ENCODE data around the gene NNMT.

The NNMT gene

GRCh38 chr11:114285599-114285998 is 10.6 kb upstream of the NNMT start:
- no peak for DNase-seq

GRCh38 chr11:114286229-114286628 is 10.0 kb upstream of the NNMT start:
- no peak for DNase-seq

DNA sequence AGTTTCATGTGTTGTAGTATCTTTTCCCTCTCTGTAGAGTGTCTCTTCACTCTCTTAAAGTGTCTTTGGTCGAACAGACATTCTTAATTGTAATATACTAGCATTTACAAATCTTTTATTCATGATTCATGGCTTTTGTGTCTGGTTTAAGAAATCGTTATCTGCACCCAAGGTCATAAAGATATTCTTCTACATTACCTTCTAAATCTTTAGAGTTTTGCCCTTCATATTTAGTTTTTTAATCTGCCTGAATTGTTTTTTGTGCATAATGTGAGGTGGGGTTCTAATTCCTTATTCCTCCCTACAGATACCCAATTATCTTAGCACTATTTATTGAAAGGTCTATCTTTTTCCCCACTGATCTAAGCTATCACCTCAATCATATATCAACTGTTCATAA is 9.0 kb upstream of the NNMT start:
- no peak for DNase-seq

- no peak for DNase-seq
These were observed 8.1 kb upstream of the NNMT start for GRCh38 chr11:114288136-114288535.

DNA sequence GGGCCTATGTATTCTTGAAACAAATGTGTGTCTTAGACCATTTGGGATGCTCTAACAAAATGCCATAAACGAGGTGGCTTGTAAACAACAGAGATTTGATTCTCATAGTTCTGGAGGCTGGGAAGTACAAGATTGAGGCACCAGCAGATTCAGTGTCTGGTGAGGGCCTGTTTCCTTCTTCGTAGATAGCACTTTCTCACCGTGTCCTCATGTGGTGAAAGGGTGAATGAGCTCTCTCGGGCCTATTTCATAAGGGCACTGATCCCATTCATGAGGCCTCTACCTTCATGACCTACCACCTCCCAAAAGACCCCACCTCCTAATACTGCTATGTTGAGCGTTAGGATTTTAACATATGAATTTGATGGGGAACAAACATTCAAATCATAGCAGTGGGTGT is 6.4 kb upstream of the NNMT start:
- no peak for DNase-seq

GRCh38 chr11:114290503-114291235 is 5.5 kb upstream of the NNMT start:
- no peak for DNase-seq

GRCh38 chr11:114291381-114291780 is 4.8 kb upstream of the NNMT start:
- DNase-seq: no peak

DNA sequence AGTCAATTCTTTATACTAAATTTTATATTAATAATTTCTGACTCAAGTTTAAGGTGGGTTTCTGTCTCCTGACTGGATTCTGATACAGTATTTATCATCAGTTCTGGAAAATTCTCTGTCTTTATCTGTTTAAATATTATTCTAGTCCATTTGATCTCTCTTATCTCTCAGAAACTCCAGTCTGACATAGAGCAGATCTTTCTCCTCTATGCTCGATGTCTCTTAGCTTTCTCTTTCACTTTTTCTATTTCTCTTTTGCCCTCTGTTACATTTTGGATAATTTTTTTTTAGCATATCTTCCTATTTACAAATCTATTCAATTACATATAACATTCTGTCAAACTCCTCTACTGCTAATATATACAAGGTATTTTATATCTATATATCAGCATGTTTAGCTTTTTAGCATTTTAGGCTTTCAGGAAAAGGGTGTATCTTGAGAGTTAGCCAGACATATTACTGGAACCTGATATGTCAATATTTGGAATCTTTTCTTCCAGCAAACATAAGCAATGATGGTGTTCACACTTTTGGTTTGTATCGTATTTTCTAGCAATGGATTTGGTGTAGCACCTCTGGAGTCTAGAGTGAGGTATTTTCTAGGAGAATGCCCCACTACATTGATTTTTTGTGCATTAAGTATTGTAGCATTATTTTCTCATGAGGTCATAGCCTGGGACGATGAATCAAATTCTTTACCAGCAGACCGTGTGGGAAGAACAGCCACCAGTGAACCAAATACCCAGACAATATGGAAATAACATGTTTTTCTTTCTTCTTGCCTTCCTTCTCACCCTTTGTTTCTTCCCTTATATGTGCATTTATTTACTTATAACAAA is 4.1 kb upstream of the NNMT start:
- DNase-seq: no peak

GRCh38 chr11:114293201-114293711 is 2.9 kb upstream of the NNMT start:
- no peak for DNase-seq

DNA sequence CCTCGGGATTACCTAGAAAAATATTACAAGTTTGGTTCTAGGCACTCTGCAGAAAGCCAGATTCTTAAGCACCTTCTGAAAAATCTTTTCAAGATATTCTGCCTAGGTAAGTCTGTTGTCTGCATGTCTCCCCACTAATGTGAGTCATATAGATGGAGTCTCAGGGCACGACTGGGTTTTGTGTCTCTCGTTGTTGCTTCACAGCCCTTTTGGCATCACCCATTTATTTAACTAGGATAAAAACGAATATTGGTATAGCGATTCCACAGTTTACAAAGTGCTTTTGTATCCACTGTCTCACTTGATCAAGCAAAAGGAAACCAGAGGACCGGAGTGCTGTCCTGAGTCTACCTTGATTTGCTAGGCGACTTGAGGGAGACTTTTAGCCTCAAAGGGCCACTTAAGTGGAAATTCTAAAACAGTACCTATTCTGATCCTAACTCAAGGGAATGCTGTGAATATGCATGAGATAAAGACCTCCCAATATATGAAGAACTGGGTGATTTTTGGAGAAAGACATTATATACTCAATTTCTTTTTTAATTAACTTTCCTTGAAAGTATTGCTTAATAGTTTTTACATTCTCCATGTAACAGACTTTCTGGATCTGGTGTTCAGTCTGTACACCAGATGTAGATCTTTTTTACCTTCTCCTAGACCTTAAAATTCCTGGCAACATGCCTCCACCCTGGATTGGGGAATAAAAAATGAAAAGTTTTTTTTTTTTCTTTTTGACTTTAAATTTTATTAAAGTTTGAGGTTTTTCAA is 590 bp downstream of the NNMT start:
- no peak for DNase-seq

DNA sequence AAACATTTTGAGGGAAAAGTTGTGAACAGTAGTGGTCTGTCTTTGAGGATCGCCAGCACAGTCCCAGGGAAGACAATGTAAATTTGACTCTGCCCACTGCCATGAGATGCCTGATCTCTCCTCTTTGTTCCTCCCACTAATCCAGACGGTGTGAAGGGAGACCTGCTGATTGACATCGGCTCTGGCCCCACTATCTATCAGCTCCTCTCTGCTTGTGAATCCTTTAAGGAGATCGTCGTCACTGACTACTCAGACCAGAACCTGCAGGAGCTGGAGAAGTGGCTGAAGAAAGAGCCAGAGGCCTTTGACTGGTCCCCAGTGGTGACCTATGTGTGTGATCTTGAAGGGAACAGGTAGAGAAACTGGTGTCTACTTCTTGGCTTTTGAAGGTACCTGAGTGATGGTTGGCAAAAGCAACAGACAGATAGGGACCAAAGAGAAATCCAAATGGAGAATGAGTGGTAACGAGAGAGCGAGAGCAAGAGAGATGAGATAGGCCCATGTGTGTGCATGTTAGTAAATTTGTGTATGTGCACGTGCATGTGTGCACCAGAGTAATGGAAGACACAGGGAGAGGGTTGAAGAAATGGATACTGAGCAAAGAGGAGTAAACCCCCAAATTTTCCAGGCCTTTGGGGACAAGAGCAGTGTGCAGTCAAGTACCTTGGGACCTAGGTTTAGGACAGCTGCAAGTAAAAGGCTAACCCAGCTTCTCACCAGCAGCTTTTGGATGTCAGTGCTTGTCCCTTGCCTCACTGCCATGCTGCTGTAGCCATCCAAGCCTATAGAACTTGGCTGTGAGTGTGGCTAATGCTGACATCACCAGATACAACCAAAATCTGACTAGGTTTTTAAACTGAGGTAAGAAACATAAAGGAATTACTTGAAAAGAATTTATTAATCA is 1.9 kb downstream of the NNMT start:
- DNase-seq: no peak

DNA sequence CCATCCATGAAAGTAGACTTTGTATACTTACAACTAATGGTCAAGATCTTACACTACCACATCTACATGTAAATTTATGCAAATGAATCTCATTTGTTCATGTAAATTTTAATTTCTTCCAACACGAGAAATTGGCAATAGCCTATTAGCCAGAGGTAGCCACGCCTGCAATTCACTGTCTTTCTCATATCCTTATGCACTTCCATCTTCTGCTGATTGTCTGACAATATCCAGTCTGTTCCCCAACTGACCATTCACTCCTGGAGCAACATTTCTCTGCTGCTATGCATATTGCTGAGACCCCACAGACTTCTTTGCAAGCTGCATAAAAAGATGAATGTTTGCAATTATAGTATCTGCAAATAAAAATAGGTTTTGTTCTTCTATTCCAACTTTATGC is 2.5 kb downstream of the NNMT start:
- DNase-seq: no peak

- no peak for DNase-seq
These were observed 4.9 kb downstream of the NNMT start for GRCh38 chr11:114301088-114301487.

DNA sequence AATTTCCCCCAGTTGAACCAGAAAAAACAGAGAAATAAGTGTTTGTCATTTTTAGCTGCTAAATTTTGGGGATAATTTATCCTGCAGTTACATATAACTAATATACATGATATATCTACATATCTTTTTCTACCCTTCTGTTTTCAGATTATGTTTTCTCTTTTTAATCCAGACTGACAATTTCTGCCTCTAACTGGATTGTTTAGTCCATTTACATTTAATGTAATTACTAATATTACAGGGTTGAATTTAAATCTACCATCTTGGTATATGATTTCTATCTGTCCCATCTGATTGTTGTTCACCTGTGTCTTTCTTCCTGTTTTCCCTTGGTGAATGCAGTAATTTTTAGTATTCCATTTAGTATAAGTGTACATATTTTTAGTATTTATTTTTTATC is 5.7 kb downstream of the NNMT start:
- DNase-seq: no peak

GRCh38 chr11:114302663-114303062 is 6.5 kb downstream of the NNMT start:
- no peak for DNase-seq

- no peak for DNase-seq
These were observed 7.9 kb downstream of the NNMT start for GRCh38 chr11:114304065-114304464.

GRCh38 chr11:114304969-114305368 is 8.8 kb downstream of the NNMT start:
- DNase-seq: no peak

GRCh38 chr11:114307524-114308203 is 11.5 kb downstream of the NNMT start:
- no peak for DNase-seq

GRCh38 chr11:114308689-114309089 is 12.5 kb downstream of the NNMT start:
- no peak for DNase-seq

GRCh38 chr11:114309517-114309916 is 13.3 kb downstream of the NNMT start:
- DNase-seq: no peak

- no peak for DNase-seq
These were observed 13.9 kb downstream of the NNMT start for GRCh38 chr11:114310095-114310494.

- no peak for DNase-seq
These were observed 15.7 kb downstream of the NNMT start for GRCh38 chr11:114311946-114312345.
